Amniotic stem cell (primary cell): ENCODE results near the gene KLF13.

ENCODE experiments used
- DNase-seq: peaks from one replicate; lab custom pipeline; 2025; lab: John Stamatoyannopoulos, UW

Gene KLF13

DNA sequence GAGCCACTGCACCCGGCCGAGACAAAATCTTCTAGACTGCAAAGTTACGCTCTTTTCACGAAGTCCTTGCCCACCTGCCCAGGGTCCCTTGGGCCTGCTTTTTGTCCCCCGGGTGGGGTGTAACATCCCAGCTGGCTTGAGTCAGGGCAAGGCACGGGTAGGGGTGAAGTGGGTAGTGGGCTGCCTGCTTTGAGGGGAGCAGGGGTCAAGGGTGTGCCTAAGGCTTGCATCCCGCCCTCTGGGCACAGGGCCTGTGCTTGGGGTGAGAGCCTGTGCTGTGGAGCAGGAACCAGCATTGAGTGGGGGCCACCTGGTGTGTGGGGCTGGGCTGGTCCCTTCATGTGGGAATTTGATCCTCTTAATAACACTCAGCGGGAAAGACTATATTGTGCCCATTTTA is 74.6 kb downstream of the KLF13 start:
- no peak for DNase-seq

DNA sequence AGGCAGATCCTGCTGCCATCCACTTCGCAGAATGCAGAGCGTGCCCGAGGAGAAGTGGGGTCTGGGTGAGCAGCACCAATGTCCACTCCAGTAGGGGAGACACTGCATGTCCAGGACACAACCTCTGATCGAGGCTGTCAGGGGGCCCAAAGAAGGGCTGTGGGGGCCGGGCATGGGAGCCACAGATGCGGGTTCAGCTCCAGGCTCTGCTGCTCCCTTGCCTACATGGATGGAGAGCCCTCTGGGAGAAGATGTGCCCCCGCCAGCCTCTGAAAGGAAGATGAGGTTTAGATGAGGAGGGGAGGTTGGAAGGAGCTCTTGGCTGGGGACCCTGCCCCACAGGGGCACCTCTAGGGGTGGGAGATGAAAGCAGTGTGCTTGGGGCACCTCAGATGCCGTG is 75.4 kb downstream of the KLF13 start:
- DNase-seq: no peak

DNA sequence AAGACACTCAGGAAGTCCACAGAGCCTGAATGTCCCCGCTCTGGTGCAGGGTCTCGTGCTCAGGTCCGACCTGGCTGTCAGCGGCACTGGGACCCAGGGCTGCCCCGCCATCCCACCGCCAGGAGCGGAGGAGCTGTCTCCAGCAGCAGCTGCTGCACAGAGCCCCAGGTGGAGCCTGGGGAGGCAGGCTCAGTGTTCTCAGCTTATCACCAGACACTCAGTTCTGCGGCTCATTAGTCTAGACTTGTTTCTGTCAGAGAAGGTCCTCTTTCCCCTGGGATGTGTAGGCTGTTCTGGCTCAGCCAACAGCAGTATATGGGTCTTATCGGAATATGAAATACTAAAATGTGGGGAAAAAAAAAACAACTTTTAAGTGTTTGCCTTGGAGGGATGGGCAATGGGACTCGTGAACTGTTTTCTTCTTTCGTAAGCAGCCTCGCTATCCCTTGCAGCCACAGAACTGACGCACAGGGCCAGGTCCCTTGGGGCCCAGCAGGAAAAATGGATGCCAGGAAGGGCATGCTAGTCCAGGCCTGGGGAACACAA is 75.9 kb downstream of the KLF13 start:
- no peak for DNase-seq

DNA sequence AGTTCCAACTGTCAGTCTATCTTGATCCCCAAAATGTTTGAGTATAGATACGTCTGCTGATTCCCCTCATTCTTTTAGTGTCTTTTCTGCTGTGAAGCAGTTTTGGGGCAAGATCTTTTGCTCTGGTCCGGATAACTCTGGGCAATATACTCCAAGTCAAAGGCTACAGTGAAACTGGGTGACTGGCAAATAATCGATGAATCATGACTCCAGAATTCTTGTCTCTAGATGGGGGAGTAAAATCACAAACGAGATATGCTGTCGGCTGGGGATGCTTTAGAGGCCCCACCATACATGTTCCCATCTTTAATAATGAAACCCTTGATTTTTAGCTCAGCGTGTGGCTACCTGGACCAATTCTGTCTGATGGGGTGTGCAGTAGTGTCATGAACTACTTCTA is 76.5 kb downstream of the KLF13 start:
- DNase-seq: no peak

GRCh38 chr15:31403606-31404005 is 77.0 kb downstream of the KLF13 start:
- DNase-seq: no peak

- no peak for DNase-seq
Measured at GRCh38 chr15:31404345-31404744, 77.7 kb downstream of the KLF13 start.

GRCh38 chr15:31405200-31405920 is 78.7 kb downstream of the KLF13 start:
- no peak for DNase-seq

- DNase-seq: no peak
Measured at GRCh38 chr15:31407376-31407775, 80.7 kb downstream of the KLF13 start.

DNA sequence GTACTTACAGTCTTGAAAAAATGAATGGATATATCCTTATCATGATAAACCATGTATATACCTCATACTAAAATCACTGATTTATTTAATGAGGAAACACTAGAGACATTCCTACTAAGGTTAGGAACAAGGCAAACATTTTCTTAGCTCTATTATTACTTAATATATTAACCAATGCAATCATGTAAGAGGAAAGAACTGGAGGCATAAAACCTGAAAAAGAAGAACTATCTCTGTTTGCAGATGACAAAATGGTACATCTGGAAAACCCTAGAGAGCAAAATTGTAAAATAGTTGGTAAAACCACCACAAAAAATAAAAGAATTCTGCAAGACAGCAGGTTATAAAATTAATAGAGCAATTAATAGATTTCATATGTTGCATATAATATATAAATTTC is 81.2 kb downstream of the KLF13 start:
- no peak for DNase-seq

DNA sequence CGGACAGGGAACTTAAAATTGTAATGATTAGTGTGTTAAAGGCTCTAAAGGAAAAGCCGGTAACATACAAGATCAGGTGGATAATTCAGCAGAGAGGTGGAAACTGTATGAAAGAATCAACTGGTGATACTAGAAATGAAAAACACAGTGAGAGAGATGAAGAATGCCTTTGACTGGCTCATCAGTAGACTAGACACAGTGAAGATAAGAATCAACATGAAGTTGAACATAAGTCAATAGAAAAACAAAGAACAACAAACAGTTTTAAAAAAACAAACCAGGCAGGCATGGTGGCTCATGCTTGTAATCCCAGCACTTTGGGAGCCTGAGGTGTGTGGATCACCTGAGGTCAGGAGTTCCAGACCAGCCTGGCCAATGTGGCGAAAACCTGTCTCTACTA is 82.1 kb downstream of the KLF13 start:
- DNase-seq: no peak

GRCh38 chr15:31409171-31409570 is 82.5 kb downstream of the KLF13 start:
- no peak for DNase-seq

GRCh38 chr15:31412824-31413223 is 86.2 kb downstream of the KLF13 start:
- no peak for DNase-seq

DNA sequence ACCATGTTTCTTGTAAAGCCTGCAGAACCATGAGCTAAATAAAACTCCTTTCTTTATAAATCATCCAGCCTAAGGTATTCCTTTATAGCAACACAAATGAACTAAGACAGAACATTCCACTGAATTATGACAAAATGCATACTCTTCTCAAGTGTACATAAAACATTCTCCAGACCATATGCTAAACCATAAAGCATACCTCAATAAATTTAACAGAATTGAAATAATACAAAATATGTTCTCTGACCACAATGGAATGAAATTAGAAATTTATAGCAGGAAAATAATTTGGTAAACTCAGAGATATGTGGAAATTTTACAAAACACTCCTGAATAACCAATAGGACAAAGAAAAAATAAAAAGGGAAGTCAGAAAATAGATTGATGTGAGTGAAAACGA is 88.6 kb downstream of the KLF13 start:
- no peak for DNase-seq

DNA sequence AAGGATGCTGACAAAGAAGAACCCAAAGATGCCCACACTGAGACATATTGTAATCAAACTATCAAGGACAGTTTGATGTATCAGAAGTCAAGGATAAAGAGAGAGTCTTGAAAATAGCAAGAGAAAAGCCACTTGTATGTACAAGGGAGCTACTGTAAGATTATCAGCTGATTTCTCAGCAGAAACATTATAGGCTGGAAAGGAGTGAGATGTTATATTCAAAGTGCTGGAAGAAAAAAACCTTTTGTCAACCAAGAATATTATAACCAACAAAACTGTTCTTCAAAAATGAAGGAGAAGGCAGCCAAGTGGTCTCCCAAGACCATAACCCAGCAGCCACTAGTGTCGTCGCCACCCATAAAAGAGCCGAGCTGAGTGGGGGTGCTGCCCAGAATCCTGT is 93.2 kb downstream of the KLF13 start:
- no peak for DNase-seq

- DNase-seq: no peak
Measured at GRCh38 chr15:31427411-31427810, 100.8 kb downstream of the KLF13 start.
